A172 (cell line): ENCODE measurements around the gene LRAT. TPM values are rescaled to one million over a fixed set of nuclear protein-coding genes. Genes with fewer than 3 reads are reported as not detected.
"Not testable (repeated sequence)": the region's sequence is repeated elsewhere in the genome, so short reads cannot be mapped to it uniquely, and the experiment has no call there.

Experiments
- DNase-seq: peaks from one replicate; pipeline ENCODE4 v3.0.0-alpha.2; 2015; ENCODE audit warnings: low spot score
- total RNA-seq: library from RNA; depleted of rRNA; stranded (reverse); fragments of >200 nt; shearing (Covaris generic); gene quantifications from 2 replicates; pipeline ENCODE4 v1.2.3, GENCODE V29; 2014; rRNA removed

The LRAT gene
- not detected in 2 replicates for total RNA-seq

GRCh38 chr4:154743683-154744340, at the start of gene LRAT:
TSS of gene LRAT (plus strand) at chr4:154744000. CDS start at chr4:154744327, 327 bp downstream.
- no peak for DNase-seq

GRCh38 chr4:154707877-154708276, 35.9 kb upstream of the LRAT start:
- DNase-seq = peak; percentile 3

- no peak for DNase-seq
Observed at GRCh38 chr4:154709550-154709949, 34.2 kb upstream of the LRAT start.

GRCh38 chr4:154711522-154711921, 32.3 kb upstream of the LRAT start:
- DNase-seq = no peak

GRCh38 chr4:154714339-154715040, 29.3 kb upstream of the LRAT start:
- DNase-seq = no peak

- DNase-seq = peak; percentile 63
Observed at GRCh38 chr4:154719087-154719486, 24.7 kb upstream of the LRAT start.

GRCh38 chr4:154720123-154720522, 23.7 kb upstream of the LRAT start:
- peak; percentile 7 for DNase-seq

- DNase-seq = no peak
Observed at GRCh38 chr4:154720618-154721267, 23.1 kb upstream of the LRAT start.

GRCh38 chr4:154722262-154722661, 21.5 kb upstream of the LRAT start:
- no peak for DNase-seq

GRCh38 chr4:154723601-154724000, 20.2 kb upstream of the LRAT start:
- not testable (repeated sequence) for DNase-seq

GRCh38 chr4:154727540-154727939, 16.3 kb upstream of the LRAT start:
- no peak for DNase-seq

GRCh38 chr4:154731756-154732155, 12.0 kb upstream of the LRAT start:
- DNase-seq = no peak

GRCh38 chr4:154732669-154733068, 11.1 kb upstream of the LRAT start:
- DNase-seq = no peak

- no peak for DNase-seq
Observed at GRCh38 chr4:154736770-154737169, 7.0 kb upstream of the LRAT start.

- DNase-seq = peak; percentile 10
Observed at GRCh38 chr4:154738426-154738825, 5.4 kb upstream of the LRAT start.

GRCh38 chr4:154739111-154739510, 4.7 kb upstream of the LRAT start:
- no peak for DNase-seq

GRCh38 chr4:154740462-154740861, 3.3 kb upstream of the LRAT start:
- DNase-seq = no peak

GRCh38 chr4:154741131-154741665, 2.6 kb upstream of the LRAT start:
- DNase-seq = no peak

- no peak for DNase-seq
Observed at GRCh38 chr4:154741922-154742850, 1.6 kb upstream of the LRAT start.

GRCh38 chr4:154744341-154744926, 634 bp downstream of the LRAT start:
- no peak for DNase-seq

- no peak for DNase-seq
Observed at GRCh38 chr4:154757713-154758112, 13.9 kb downstream of the LRAT start.
